GM12874 (cell line): ENCODE results near the gene AGO1.

Experiments
- CTCF ChIP-seq: IDR thresholded peaks from 2 replicates; pipeline ENCODE4 v1.5.1; 2011; ENCODE audit warnings: low read depth, mild to moderate bottlenecking, control low read depth, low read length, moderate library complexity; ENCODE audit not compliant: insufficient read depth

AGO1 gene

GRCh38 chr1:35882945-35883634 lies at the start of gene AGO1:
AGO1 (plus strand) TSS chr1:35883209; CDS start chr1:35883422, 213 bp downstream.
- peak; percentile 99 for TF ChIP-seq CTCF

- no peak for TF ChIP-seq CTCF
Observed at GRCh38 chr1:35833395-35833794, 49.6 kb upstream of the AGO1 start.

- no peak for TF ChIP-seq CTCF
Observed at GRCh38 chr1:35834218-35834617, 48.8 kb upstream of the AGO1 start.

- TF ChIP-seq CTCF = no peak
Observed at GRCh38 chr1:35835398-35835797, 47.6 kb upstream of the AGO1 start.

GRCh38 chr1:35836734-35837133 lies 46.3 kb upstream of the AGO1 start:
- TF ChIP-seq CTCF = no peak

- no peak for TF ChIP-seq CTCF
Observed at GRCh38 chr1:35838693-35839245, 44.2 kb upstream of the AGO1 start.

- TF ChIP-seq CTCF = no peak
Observed at GRCh38 chr1:35844826-35845225, 38.2 kb upstream of the AGO1 start.

- no peak for TF ChIP-seq CTCF
Observed at GRCh38 chr1:35845766-35846165, 37.2 kb upstream of the AGO1 start.
